GM19324 (cell line): ENCODE data around the gene CLEC7A.

Source experiments
- ATAC-seq: cut with Tn5 transposase; IDR thresholded peaks from one replicate; pipeline ENCODE4 v1.9.1; 2021; ENCODE audit warnings: mild to moderate bottlenecking, moderate library complexity; ENCODE audit not compliant: unreplicated experiment, low FRiP score

CLEC7A gene

GRCh38 chr12:10142976-10143589, 13.1 kb upstream of the CLEC7A start:
- no peak for ATAC-seq

- ATAC-seq: no peak
Observed at GRCh38 chr12:10140001-10140400, 10.0 kb upstream of the CLEC7A start.

GRCh38 chr12:10136637-10137205, 6.7 kb upstream of the CLEC7A start:
- ATAC-seq: no peak

DNA sequence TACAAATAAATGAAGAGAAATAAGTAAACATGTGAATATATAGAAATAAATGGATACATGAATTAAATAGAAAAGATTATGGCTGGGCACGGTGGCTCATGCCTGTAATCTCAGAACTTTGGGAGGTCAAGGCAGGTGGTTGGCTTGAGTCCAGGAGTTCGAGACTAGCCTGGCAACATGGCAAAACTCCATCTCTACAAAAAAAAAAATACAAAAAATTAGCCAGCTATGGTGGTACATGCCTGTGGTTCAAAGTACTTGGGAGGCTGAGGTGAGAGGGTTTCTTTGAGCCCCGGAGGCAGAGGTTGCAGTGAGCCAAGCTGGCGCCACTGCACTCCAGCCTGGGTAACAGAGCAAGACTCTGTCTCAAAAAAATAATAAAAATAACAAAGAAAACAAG, 5.1 kb upstream of the CLEC7A start:
- ATAC-seq: no peak

GRCh38 chr12:10132850-10133370, 2.9 kb upstream of the CLEC7A start:
- no peak for ATAC-seq

DNA sequence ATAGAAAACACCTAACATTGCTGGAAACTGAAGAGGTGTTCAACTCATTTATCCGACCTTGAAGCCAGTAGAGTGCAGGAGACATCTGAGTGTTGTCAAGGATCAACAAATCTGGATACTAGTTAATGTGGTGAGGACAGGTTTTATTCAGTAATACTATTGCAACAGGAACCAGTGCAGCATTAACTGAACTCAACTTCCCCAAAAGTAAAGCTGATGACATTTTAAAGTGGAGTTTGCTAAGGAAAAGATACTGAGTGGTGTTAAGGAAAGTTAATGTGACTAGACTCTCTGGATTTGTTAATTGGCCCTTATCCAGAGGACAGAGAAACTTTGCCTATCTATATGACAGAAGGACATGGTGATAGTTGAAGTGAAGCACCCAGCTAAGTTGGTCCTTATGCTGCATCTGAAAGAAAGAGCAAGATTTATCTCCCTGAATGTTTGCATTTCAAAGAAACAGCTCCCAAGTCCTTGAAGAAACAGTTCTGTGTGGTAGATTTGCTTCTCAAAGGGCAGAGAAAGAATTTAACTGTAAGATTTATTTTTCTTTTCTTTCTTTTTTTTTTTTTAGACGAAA, 1.2 kb upstream of the CLEC7A start:
- no peak for ATAC-seq

DNA sequence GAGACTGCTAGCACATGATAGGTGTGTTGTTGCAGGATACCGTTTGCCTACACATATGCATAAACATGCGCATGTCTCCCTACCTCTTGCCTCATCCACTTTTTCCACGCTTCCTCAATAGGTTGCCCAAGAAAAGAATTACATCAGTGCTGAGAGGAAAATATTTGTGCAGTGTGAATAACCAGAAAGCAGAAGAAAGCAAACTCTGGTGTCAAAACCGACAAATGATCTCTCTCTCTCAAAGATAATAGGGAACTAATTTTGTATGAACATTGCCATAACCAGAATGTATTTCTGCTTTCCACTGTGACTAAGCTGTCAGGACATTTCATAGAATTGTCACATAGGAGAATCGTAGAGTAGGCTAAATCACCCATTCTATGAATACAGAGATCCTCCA, 1.3 kb downstream of the CLEC7A start:
- no peak for ATAC-seq

DNA sequence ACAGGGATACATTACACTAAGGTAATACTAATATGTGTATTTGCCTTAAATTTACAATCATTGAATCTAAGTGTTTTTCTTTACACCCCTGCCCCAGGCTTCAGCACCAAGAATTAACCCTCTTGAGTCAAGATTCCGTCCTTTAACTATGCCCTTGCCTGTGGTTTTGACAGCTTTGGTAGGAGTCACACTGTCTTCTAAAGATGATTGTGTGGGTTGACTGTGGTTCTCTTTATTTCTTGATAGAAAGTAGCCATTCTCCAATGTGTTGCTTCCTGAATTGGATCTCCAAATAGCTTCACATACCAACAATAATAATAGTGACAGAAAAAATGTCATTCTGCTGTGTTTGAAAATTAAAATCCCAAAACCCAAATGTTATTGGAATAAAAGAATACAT, 3.6 kb downstream of the CLEC7A start:
- ATAC-seq: no peak

- no peak for ATAC-seq
Observed at GRCh38 chr12:10122689-10123088, 7.3 kb downstream of the CLEC7A start.

- no peak for ATAC-seq
Observed at GRCh38 chr12:10121278-10121677, 8.7 kb downstream of the CLEC7A start.

- no peak for ATAC-seq
Observed at GRCh38 chr12:10119066-10119465, 10.9 kb downstream of the CLEC7A start.

DNA sequence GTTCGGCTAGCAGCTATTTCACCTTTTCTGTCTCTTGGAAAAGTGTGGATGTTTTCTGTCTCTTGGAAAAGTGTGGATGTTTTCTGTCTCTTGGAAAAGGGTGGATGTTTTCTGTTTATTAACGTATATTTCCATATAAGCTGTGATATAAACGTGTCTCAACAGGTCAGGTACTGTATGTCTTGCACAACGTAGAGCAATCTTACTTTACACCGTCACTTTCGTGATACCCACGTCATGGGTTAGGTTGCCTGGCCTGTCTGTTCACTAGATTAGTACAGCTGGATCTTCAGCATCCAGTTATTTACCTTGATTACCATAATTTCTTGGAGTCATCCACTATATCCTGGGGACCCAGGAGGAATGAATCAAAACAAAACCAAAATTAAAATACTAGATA, 14.1 kb downstream of the CLEC7A start:
- ATAC-seq: no peak

- ATAC-seq: no peak
Observed at GRCh38 chr12:10115311-10115710, 14.7 kb downstream of the CLEC7A start.

- no peak for ATAC-seq
Observed at GRCh38 chr12:10113920-10114319, 16.1 kb downstream of the CLEC7A start.

DNA sequence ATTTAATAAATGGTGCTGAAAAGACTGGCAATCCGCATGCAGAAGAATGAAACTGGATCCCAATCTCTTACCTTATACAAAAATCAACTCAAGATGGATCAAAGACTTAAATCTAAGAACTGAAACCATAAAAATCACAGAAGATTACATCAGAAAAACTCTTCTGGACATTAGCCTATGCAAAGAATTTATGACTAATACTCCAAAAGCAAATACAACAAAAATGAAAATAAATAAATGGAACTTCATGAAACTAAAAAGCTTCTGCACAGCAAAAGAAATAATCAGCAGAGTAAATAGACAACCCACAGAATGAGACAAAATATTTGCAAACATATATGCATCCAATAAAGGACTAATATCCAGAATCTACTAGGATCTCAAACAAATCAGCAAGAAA, 16.9 kb downstream of the CLEC7A start:
- ATAC-seq: no peak

DNA sequence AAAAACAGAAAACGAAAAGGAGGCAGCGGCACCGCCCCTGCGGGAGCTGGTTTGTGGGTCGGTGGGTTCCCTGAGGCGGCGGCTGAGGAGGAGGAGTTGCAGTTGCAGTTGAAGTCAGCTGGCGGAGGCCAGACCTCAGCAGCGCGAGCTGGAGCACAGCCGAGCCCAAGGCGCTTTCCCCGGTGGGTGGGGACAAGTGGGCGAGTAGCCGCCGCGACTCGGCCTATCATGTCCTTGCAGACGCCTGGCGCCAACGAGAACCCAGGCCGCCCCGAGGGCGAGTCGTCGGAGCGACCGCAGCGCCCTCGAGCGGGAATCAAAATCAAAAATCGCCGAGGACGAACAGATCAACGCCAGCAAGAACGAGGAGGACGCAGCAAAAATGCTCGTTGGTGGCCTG, 18.5 kb downstream of the CLEC7A start:
- ATAC-seq: no peak

- no peak for ATAC-seq
Observed at GRCh38 chr12:10110256-10110844, 19.6 kb downstream of the CLEC7A start.

GRCh38 chr12:10102322-10102721, 27.7 kb downstream of the CLEC7A start:
- peak; percentile 51 for ATAC-seq

- no peak for ATAC-seq
Observed at GRCh38 chr12:10101648-10102220, 28.3 kb downstream of the CLEC7A start.

GRCh38 chr12:10101042-10101579, 28.9 kb downstream of the CLEC7A start:
- no peak for ATAC-seq

- ATAC-seq: no peak
Observed at GRCh38 chr12:10098791-10099190, 31.2 kb downstream of the CLEC7A start, which contains the start of gene CLEC1A. CLEC1A (minus strand) TSS chr12:10098985; CDS start chr12:10098922, 63 bp downstream.
